ENCODE data around the gene TNNC2. TPM values are rescaled to one million over a fixed set of nuclear protein-coding genes. Genes with fewer than 3 reads are reported as not detected.

Gene TNNC2
- total RNA-seq, 1 experiment from 2014 or later: 4.6 TPM

- Histone ChIP-seq H3T11ph (ENCODE audit: low read length) (no peak overlapping the region), H3K4ac (ENCODE audit: low read depth, low read length) (no peak overlapping the region), H4K5ac (ENCODE audit: insufficient read length, low read depth, low read length) (no peak overlapping the region), H4K8ac (replicated peaks; ENCODE audit: insufficient read length, low read depth, low read length) (no peak overlapping the region), H2AFZ (ENCODE audit: low read length) (no peak overlapping the region), H3K79me1 (ENCODE audit: insufficient read depth, low read depth, low read length, poor library complexity, severe bottlenecking) (no peaks in the 10 kb centered on the region), H2BK15ac (ENCODE audit: low read depth, low read length) (no peak overlapping the region), H2AK5ac (ENCODE audit: insufficient read length, low read length) (no peak overlapping the region), H3K4me2 (ENCODE audit: insufficient read depth, insufficient read length, low read length) (no peak overlapping the region), H3K23me2 (ENCODE audit: insufficient read length, low read depth, low read length, poor library complexity, severe bottlenecking) (no peaks in the 10 kb centered on the region), H3K14ac (ENCODE audit: insufficient read depth, low read length) (no peak overlapping the region), H3K9ac (ENCODE audit: extremely low read depth, insufficient read length, low read length) (no peak overlapping the region), H2BK120ac (ENCODE audit: low read depth, low read length, poor library complexity, severe bottlenecking) (no peak overlapping the region), H2BK5ac (ENCODE audit: insufficient read length, low read length) (no peak overlapping the region), H2BK20ac (ENCODE audit: low read depth, low read length, poor library complexity, severe bottlenecking) (no peak overlapping the region), H3K27ac (ENCODE audit: insufficient read length, low read depth, low read length) (no peak overlapping the region), H4K20me1 (ENCODE audit: control insufficient read depth, insufficient read depth, insufficient read length) (no peaks in the 10 kb centered on the region), H3K4me1 (ENCODE audit: insufficient read depth, low read length) (no peaks in the 10 kb centered on the region), H3K23ac (ENCODE audit: insufficient read length, low read depth, low read length) (no peak overlapping the region), H3K79me2 (ENCODE audit: insufficient read depth, low read length) (no peaks in the 10 kb centered on the region), H4K91ac (ENCODE audit: insufficient read length, low read depth, low read length) (no peak overlapping the region), H3K56ac (ENCODE audit: insufficient read length, low read depth, low read length) (no peak overlapping the region), H2BK12ac (ENCODE audit: insufficient read length, low read depth, low read length) (no peak overlapping the region), H3K27me3 (ENCODE audit: insufficient read depth, low read length) (no peaks in the 10 kb centered on the region; the same call in 1 of the 2 replicates), H3K18ac (ENCODE audit: insufficient read length, low read depth, low read length) (no peak overlapping the region), H3K9me3 (ENCODE audit: control insufficient read depth, low read depth, low read length) (no peaks in the 10 kb centered on the region)
- DNase-seq: no peak
- Mint-ChIP-seq H3K27ac (no peak overlapping the region), H3K27me3 (ENCODE audit: low read depth) (peaks cover 23% of the 10 kb centered on the region), H3K4me1 (peaks cover 18 to 40% of the 10 kb centered on the region in 2 experiments), H3K4me3 (no peak overlapping the region), H3K36me3 (ENCODE audit: insufficient read depth in 1 of 3, low read depth in 3 of 3) (no peaks in the 10 kb centered on the region; a peak in 1 of 7 replicates), H3K9me3 (no peaks in the 10 kb centered on the region; a peak in 1 of 5 replicates)
- no CpG with 5 or more reads among the region's 6 CpGs for WGBS (ENCODE audit: extremely low coverage, insufficient read length, low lambda C conversion rate)
- no peak for TF ChIP-seq CTCF (conservative IDR thresholded peaks at IDR 0.05)
These were observed 600 bp upstream of the TNNC2 start for GRCh38 chr20:45827712-45828111.

Data from H9 (cell line).